ENCODE data around the gene CDSN.

DNA sequence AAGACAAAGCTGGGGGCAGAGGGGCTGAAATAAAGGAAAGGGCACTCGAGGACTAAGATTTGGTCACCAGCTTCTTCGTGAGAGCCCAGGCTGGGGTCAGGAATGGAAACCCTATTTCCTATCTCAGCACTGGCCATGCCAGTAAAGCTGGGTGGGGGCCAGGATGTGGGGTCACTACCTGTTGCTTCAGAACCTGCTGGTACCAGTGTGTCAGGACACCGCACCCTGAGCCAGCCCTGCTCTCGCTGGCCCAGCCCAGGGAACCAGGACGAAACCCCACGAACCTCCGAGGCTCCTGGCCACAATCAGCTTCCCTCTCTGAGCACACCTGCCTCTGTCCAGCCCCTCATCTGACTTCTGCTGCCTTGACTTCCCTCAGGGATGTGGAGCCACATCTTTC lies 2.1 kb downstream of the CDSN start:
- TF ChIP-seq CTCF (IDR thresholded peaks at IDR 0.05) (no peak), KDM1A (IDR thresholded peaks at IDR 0.05; ENCODE audit: low read depth) (no peak), POLR2A (IDR thresholded peaks at IDR 0.05; ENCODE audit: low read length) (no peak), RFX5 (IDR thresholded peaks at IDR 0.05) (no peak)

All from A549 (cell line).